Heart left ventricle (tissue), 13 donors: Measurements from ENCODE around the gene CENPP.

ENCODE experiments used
- CTCF ChIP-seq, 12 donors: fragments of 200-600 bp; sonication (generic) in 4 of 12; IDR thresholded peaks; one replicate each; pipeline versions ENCODE4 v1.5.0 to v1.8.0; 2018 to 2022; ENCODE audit warnings: antibody characterized with exemption in 12 of 12, mild to moderate bottlenecking in 5 of 12
- POLR2A ChIP-seq, 2 donors: fragments of 450-650 bp; IDR thresholded peaks; one replicate each; pipeline ENCODE4 v1.6.1; 2017; ENCODE audit warnings: antibody characterized with exemption in 2 of 2, mild to moderate bottlenecking in 2 of 2, moderate library complexity in 2 of 2
- donor health status: ischemic (EF 13 %, LVEDD 7.1; RV severe dilation, severe dysfunction).
- donor health status: DM: no; HTN: yes; CAD: no.
- donor health status: DM: no; HTN: no; CAD: no.
- donor health status: ischemic (EF 25% LVEDD 6.9; RV normal size, moderate dysfunction).
- donor health status: ischemic (EF 25% LVEDD 5.7; RV mildly dilated, moderate dysfunction).
- donor health status: ischemic (EF 35%, LVEDD 5.7; RV mildly dilated, moderate dysfunction).
- donor health status: nonischemic (EF 11% LVEDD 7.7; RV severe dilation, severe dysfunction).
- donor health status: DM: yes; HTN: yes; CAD: no.
- donor health status: PGD.
- donor health status: ischemic (EF 29% LVEDD 5.4; RV normal size, mild dysfunction).
- donor health status: nonischemic (EF 23%, LVEDD 6.1; RV moderate dilation, normal function).

GRCh38 chr9:92656537-92656925 is 330.8 kb downstream of the CENPP start:
- no peak for TF ChIP-seq CTCF (IDR thresholded peaks at IDR 0.05)
- TF ChIP-seq POLR2A (IDR thresholded peaks at IDR 0.05): no peak
